Epithelial cell of esophagus (primary cell): ENCODE measurements around the gene LIPC.

Source experiments
- DNase-seq: peaks from one replicate; pipeline ENCODE4 v3.0.0; 2010; ENCODE audit warnings: low read depth
- H3K4me3 ChIP-seq: 2 replicates; pipeline ENCODE4 v1.5.1; 2011; ENCODE audit warnings: mild to moderate bottlenecking, low read length, control low read depth
- CTCF ChIP-seq: IDR thresholded peaks from 2 replicates; pipeline ENCODE4 v1.5.1; 2011; ENCODE audit warnings: low read depth, mild to moderate bottlenecking, low read length, control low read depth, inconsistent platforms; ENCODE audit not compliant: insufficient read depth; ENCODE audit errors: missing control alignments

Gene LIPC

GRCh38 chr15:58474741-58475323 is 43.0 kb downstream of the LIPC start:
- TF ChIP-seq CTCF, result no peak
- DNase-seq, result no peak
- no peak overlapping the region for H3K4me3 ChIP-seq

GRCh38 chr15:58475573-58476524 is 44.1 kb downstream of the LIPC start:
- no peak for TF ChIP-seq CTCF
- peak; percentile 67 for DNase-seq
- no peak overlapping the region for H3K4me3 ChIP-seq

- no peak for DNase-seq
- TF ChIP-seq CTCF, result no peak
- H3K4me3 ChIP-seq, result no peak overlapping the region
These were observed 44.9 kb downstream of the LIPC start for GRCh38 chr15:58476525-58477162.

GRCh38 chr15:58477170-58477569 is 45.4 kb downstream of the LIPC start:
- TF ChIP-seq CTCF, result no peak
- DNase-seq, result no peak
- H3K4me3 ChIP-seq, result no peak overlapping the region

- H3K4me3 ChIP-seq, result no peak overlapping the region
- DNase-seq, result no peak
- TF ChIP-seq CTCF, result no peak
These were observed 46.2 kb downstream of the LIPC start for GRCh38 chr15:58478035-58478434.

GRCh38 chr15:58478579-58478978 is 46.8 kb downstream of the LIPC start:
- TF ChIP-seq CTCF, result no peak
- no peak overlapping the region for H3K4me3 ChIP-seq
- no peak for DNase-seq

GRCh38 chr15:58479941-58480340 is 48.1 kb downstream of the LIPC start:
- no peak for TF ChIP-seq CTCF
- DNase-seq, result no peak
- H3K4me3 ChIP-seq, result no peak overlapping the region
